Suprapubic skin (tissue), 4 donors: ENCODE measurements around the gene EVA1A. TPM values are rescaled to one million over a fixed set of nuclear protein-coding genes. Genes with fewer than 3 reads are reported as not detected.

Source experiments
- DNase-seq, 2 donors: peaks; one replicate each; pipeline ENCODE4 v3.0.0-alpha.2; 2019; ENCODE audit warnings: low spot score in 2 of 2
- H3K27ac ChIP-seq: fragments of 200-600 bp; sonication (generic); one replicate; pipeline ENCODE4 v1.5.1; 2019
- H3K27me3 ChIP-seq: fragments of 200-600 bp; sonication (generic); one replicate; pipeline ENCODE4 v1.5.1; 2019
- H3K36me3 ChIP-seq: fragments of 200-600 bp; sonication (generic); one replicate; pipeline ENCODE4 v1.5.1; 2019
- H3K4me1 ChIP-seq: fragments of 200-600 bp; sonication (generic); one replicate; pipeline ENCODE4 v1.5.1; 2019
- H3K4me3 ChIP-seq: fragments of 200-600 bp; sonication (generic); one replicate; pipeline ENCODE4 v1.5.1; 2019; ENCODE audit warnings: mild to moderate bottlenecking
- H3K9me3 ChIP-seq: fragments of 200-600 bp; sonication (generic); one replicate; pipeline ENCODE4 v1.5.1; 2019
- EP300 ChIP-seq: sonication (generic); formaldehyde crosslinking; IDR thresholded peaks from one replicate; pipeline ENCODE4 v1.6.1; 2017; ENCODE audit warnings: antibody characterized with exemption
- POLR2A ChIP-seq, 2 donors: fragments of 450-650 bp; IDR thresholded peaks; one replicate each; pipeline ENCODE4 v1.6.1; 2017; ENCODE audit warnings: antibody characterized with exemption in 2 of 2, mild to moderate bottlenecking in 2 of 2, moderate library complexity in 2 of 2
- POLR2AphosphoS5 ChIP-seq, 3 donors: sonication (generic); formaldehyde crosslinking; IDR thresholded peaks; one replicate each; pipeline ENCODE4 v1.6.1; 2017; ENCODE audit warnings: antibody characterized with exemption in 3 of 3
- WGBS: methylation state at CpG from one replicate; pipeline ENCODE4 v1.1.5; 2018; 5-methylcytosine and 5-hydroxymethylcytosine counted together
- total RNA-seq, 4 donors: library from RNA; depleted of rRNA; stranded (reverse); fragments of >200 nt; gene quantifications; one replicate each; pipeline ENCODE4 v1.1.0, GENCODE V29; 2016
- TF ChIP-seq, protein P1 (sequence below), 2 donors: fragments of 200-600 bp in 1 of 2; fragments of 450-650 bp in 1 of 2; sonication (generic) in 1 of 2; IDR thresholded peaks; one replicate each; pipeline ENCODE4 v1.5.1; 2016 to 2019; ENCODE audit warnings: antibody characterized with exemption in 2 of 2, mild to moderate bottlenecking in 1 of 2, moderate library complexity in 1 of 2

Gene EVA1A
- total RNA-seq, 4 donors from 2014 or later = 5.7 to 11.4 (median 7.9) TPM

DNA sequence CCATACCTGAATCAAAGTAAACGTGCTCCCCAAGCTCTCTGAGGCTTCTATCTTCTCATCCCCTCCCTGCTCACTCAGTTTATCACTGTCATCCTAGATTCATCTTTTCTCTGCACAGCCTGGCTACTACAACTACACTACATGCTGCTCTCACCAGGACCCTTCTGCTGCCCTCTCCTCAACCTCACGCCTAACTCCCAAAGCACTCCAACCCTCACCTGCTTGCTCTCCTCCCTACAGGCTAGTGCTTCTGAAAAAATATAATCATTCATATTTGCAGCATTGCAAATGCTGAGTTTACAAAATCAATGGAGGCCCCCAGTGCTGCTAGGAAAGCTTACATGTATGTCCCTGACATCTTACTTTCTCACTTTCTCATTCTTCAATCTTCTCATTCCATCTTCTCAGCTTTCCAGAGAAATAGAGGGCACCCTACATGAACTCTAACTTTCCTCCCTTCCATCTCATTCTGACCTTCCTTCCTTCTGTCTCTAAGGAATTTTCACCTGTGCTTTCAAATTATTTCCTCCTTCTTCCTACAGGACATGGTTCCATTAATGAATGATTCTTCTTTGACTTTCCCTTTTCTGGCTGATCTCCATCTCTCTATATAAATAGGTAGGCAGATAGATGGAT lies 36.3 kb downstream of the EVA1A start:
- no peak overlapping the region for H3K27ac ChIP-seq
- no peaks in the 10 kb centered on the region for H3K9me3 ChIP-seq
- H3K27me3 ChIP-seq = no peaks in the 10 kb centered on the region
- no peaks in the 10 kb centered on the region for H3K4me1 ChIP-seq
- H3K36me3 ChIP-seq = no peaks in the 10 kb centered on the region
- TF ChIP-seq, protein P1, sequence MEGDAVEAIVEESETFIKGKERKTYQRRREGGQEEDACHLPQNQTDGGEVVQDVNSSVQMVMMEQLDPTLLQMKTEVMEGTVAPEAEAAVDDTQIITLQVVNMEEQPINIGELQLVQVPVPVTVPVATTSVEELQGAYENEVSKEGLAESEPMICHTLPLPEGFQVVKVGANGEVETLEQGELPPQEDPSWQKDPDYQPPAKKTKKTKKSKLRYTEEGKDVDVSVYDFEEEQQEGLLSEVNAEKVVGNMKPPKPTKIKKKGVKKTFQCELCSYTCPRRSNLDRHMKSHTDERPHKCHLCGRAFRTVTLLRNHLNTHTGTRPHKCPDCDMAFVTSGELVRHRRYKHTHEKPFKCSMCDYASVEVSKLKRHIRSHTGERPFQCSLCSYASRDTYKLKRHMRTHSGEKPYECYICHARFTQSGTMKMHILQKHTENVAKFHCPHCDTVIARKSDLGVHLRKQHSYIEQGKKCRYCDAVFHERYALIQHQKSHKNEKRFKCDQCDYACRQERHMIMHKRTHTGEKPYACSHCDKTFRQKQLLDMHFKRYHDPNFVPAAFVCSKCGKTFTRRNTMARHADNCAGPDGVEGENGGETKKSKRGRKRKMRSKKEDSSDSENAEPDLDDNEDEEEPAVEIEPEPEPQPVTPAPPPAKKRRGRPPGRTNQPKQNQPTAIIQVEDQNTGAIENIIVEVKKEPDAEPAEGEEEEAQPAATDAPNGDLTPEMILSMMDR (IDR thresholded peaks at IDR 0.05) = no peak
- TF ChIP-seq POLR2A (IDR thresholded peaks at IDR 0.05) (no peak), EP300 (no peak), POLR2AphosphoS5 (IDR thresholded peaks at IDR 0.05) (no peak)
- WGBS = 86% methylated on average over 2 of the region's 2 CpGs
- DNase-seq = no peak
- H3K4me3 ChIP-seq = no peak overlapping the region

DNA sequence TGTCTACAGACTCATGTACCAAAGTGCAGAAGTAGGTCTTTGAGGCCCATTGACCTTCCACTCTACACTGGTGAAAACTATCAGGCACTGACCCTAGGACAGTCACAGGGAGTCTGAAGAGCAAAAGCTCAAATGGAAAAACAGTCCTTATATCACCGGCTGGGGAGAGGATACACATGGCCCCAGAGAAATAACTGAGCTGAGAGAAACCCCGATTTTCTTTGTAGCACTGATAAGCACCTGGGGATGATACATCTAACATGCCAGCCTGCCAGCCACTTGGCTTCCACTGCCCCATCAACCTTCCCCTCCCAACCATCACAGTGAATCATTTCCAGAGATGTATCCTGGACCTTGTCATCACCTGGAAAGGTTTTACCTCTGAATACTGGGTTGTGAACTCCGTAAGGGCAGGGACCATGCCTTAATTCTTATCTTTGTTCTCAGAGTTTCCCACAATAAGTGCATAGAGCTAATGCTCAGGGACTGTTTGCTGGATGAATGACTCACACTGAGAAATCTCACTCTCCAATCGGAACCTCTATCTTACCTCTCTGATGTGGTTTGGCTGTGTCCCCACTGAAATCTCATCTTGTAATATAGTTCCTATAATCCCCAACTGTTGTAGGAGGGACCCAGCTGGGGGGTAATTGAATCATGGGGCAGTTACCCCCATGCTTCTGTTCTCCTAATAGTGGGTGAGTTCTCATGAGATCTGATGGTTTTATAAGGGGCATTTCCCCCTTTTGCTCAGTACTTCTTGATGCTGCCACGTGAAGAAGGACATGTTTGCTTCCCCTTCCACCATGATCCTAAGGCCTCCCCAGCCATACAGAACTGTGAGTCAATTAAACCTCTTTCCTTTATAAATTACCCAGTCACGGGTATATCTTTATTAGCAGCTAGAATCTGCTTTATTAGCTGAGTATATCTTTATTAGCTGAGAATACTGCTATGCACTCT lies 37.1 kb downstream of the EVA1A start:
- TF ChIP-seq, protein P1 (IDR thresholded peaks at IDR 0.05) = no peak
- TF ChIP-seq POLR2A (IDR thresholded peaks at IDR 0.05) (no peak), POLR2AphosphoS5 (IDR thresholded peaks at IDR 0.05) (no peak), EP300 (no peak)
- no peak for DNase-seq
- H3K27ac ChIP-seq = no peak overlapping the region
- H3K36me3 ChIP-seq = no peaks in the 10 kb centered on the region
- no peak overlapping the region for H3K4me3 ChIP-seq
- WGBS = 71% methylated on average over 6 of the region's 6 CpGs
- no peaks in the 10 kb centered on the region for H3K9me3 ChIP-seq
- H3K4me1 ChIP-seq = no peaks in the 10 kb centered on the region
- H3K27me3 ChIP-seq = no peaks in the 10 kb centered on the region

DNA sequence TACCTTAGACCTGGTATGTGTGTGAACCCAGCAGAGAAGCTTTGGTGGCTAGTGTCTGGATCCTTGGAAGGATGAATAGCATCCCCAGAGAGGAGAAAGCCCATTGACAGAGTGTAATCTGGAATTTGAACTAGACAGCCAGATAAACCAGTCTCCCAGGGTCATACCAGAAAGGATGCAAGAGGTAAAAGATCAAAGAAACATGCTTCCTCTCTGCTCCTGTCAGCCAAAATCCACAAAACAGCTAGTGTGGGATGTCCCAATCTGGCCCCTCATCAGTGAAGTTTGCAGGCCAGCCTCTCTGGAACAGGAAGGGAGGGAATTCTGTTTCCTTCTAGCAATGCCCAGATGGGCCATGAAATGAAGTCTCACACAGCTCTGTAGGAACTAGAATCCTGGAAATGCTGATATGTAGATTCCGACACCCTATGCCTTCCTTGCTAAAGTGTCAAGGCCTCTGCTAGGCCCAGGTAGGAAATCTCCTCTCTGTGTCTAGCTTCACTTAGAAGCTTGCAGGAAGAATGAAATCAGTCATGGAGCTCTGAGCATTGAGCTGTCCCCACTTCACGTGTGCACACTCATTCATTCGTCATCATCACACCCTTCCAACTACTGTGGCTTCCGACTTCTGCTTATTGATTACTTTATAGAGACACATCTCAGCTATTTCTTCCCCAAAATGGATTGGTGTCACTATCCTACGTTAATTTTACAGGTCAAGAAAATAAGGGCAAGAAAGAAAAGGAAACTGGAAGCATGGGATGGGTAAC lies 38.0 kb downstream of the EVA1A start:
- DNase-seq = no peak
- TF ChIP-seq, protein P1 (IDR thresholded peaks at IDR 0.05) = no peak
- TF ChIP-seq POLR2AphosphoS5 (IDR thresholded peaks at IDR 0.05) (no peak), POLR2A (IDR thresholded peaks at IDR 0.05) (no peak)
- 89% methylated on average over 5 of the region's 5 CpGs for WGBS
- Histone ChIP-seq H3K4me3 (no peak overlapping the region), H3K4me1 (no peaks in the 10 kb centered on the region), H3K36me3 (no peaks in the 10 kb centered on the region), H3K27me3 (no peaks in the 10 kb centered on the region), H3K27ac (no peak overlapping the region), H3K9me3 (no peaks in the 10 kb centered on the region)

DNA sequence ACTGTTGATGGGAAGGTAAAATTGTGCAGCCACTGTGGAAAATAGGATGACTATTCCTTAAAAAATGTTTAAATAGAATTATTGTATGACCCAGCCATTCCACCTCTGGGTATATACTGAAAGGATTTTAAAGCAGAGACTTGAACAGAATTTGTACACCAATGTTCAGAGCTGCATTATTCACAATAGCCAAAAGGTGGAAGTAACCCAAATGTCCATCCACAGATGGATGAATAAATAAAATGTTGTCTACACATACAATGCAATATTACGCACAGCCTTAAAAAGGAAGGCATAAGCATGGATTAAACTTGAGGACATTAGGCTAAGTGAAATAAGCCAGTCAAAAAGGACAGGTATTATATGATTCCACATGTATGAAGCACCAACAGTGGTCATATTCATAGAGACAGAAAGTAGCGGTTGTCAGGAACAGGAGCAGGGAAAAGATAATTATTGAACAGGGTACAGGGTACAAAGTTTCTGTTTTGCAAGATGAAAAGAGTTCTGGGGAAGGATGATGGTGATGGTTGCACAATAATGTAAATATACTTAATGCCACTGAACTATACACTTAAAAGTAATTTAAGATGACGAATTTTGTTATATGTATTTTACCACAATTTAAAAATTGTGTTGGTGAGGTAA lies 39.4 kb downstream of the EVA1A start:
- H3K4me3 ChIP-seq = no peak overlapping the region
- no peaks in the 10 kb centered on the region for H3K9me3 ChIP-seq
- no peaks in the 10 kb centered on the region for H3K27me3 ChIP-seq
- no peak for DNase-seq
- H3K36me3 ChIP-seq = no peaks in the 10 kb centered on the region
- TF ChIP-seq, protein P1 (IDR thresholded peaks at IDR 0.05) = no peak
- TF ChIP-seq POLR2AphosphoS5 (IDR thresholded peaks at IDR 0.05) (no peak), EP300 (no peak), POLR2A (IDR thresholded peaks at IDR 0.05) (no peak)
- no peaks in the 10 kb centered on the region for H3K4me1 ChIP-seq
- WGBS = 93% methylated on average over 3 of the region's 3 CpGs
- no peak overlapping the region for H3K27ac ChIP-seq
